B cell (primary cell): ENCODE results near the gene BHLHE40.

Source experiments
- EZH2 ChIP-seq: IDR thresholded peaks from 2 replicates; pipeline ENCODE4 v1.6.1; 2012; ENCODE audit warnings: borderline replicate concordance, low read depth, mild to moderate bottlenecking, moderate library complexity, low read length; ENCODE audit not compliant: insufficient read depth, poor library complexity, severe bottlenecking
- TF ChIP-seq, protein P1 (sequence below): fragments of 200-600 bp; IDR thresholded peaks from one replicate; pipeline ENCODE4 v1.8.0; 2022; ENCODE audit warnings: antibody characterized with exemption, mild to moderate bottlenecking

DNA sequence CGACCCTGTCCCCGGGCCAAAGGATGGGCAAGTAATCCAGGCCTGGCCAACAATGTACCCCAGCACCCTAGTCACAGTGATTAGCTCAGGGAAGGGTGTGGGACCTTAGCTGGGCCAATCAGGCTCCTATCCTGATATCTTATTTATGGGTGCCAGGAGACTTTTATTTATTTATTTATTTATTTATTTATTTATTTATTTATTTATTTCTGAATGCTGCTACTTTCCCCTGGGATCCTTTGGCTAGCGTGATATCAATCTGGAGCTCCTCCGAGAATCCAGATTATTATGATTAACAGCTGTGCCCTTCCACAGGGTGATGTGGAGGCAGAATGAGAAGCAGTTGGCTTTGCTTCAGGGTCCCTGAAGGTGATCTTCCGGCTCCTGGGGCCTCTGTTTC lies 32.2 kb upstream of the BHLHE40 start:
- TF ChIP-seq, protein P1, sequence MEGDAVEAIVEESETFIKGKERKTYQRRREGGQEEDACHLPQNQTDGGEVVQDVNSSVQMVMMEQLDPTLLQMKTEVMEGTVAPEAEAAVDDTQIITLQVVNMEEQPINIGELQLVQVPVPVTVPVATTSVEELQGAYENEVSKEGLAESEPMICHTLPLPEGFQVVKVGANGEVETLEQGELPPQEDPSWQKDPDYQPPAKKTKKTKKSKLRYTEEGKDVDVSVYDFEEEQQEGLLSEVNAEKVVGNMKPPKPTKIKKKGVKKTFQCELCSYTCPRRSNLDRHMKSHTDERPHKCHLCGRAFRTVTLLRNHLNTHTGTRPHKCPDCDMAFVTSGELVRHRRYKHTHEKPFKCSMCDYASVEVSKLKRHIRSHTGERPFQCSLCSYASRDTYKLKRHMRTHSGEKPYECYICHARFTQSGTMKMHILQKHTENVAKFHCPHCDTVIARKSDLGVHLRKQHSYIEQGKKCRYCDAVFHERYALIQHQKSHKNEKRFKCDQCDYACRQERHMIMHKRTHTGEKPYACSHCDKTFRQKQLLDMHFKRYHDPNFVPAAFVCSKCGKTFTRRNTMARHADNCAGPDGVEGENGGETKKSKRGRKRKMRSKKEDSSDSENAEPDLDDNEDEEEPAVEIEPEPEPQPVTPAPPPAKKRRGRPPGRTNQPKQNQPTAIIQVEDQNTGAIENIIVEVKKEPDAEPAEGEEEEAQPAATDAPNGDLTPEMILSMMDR, result no peak
- TF ChIP-seq EZH2, result no peak
